ENCODE data around the gene NUDT16L1.

The NUDT16L1 gene

DNA sequence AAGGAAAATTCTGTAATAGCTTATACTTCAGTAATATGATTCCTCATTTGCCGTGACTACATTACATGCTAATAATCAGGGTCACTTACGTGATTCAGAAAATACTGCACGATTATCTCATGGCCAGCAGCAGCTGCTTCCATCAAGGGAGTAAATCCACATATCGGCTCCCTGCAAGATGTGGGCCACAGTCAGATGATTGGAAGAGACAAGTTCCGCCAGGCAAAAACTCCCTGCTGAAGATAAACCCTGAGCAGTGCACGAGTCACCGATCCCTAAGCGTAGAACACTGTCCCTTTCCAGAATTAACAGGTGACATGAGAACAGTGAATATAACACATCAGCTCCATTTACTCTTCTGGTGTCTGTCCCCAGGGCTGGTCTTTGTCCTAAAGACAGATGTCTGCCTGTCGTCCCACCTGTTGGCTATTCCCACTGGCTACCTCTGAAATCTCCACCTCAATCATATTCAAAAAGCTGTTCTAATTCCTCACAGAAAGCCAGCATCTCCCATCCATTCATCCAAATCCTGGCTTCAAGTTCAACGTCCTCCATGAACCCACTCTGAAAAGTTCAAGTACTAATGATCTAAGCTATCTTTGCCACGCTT, 31.4 kb downstream of the NUDT16L1 start:
- H3K27me3 ChIP-seq (ENCODE audit: control insufficient read depth in 5 of 5, insufficient read depth in 4 of 5, low read length in 5 of 5): no peaks in the 10 kb centered on the region
- H3K4me1 ChIP-seq (ENCODE audit: control insufficient read depth in 5 of 5, insufficient read depth in 5 of 5, low read length in 5 of 5): peaks cover 0 to 2% (median 0%) of the 10 kb centered on the region in 5 donors
- no peak overlapping the region for H3K4me3 ChIP-seq (ENCODE audit: low read depth in 1 of 5, low read length in 5 of 5)
- H3K36me3 ChIP-seq (ENCODE audit: control insufficient read depth in 5 of 5, insufficient read depth in 5 of 5, low read length in 5 of 5): peaks cover 5 to 57% (median 46%) of the 10 kb centered on the region in 5 donors
- no peak overlapping the region for H3K9ac ChIP-seq (ENCODE audit: low read length in 5 of 5)
- H3K9me3 ChIP-seq (ENCODE audit: control insufficient read depth in 5 of 5, low read length in 5 of 5): no peaks in the 10 kb centered on the region
- H3K27ac ChIP-seq (ENCODE audit: low read depth, low read length): no peak overlapping the region

DNA sequence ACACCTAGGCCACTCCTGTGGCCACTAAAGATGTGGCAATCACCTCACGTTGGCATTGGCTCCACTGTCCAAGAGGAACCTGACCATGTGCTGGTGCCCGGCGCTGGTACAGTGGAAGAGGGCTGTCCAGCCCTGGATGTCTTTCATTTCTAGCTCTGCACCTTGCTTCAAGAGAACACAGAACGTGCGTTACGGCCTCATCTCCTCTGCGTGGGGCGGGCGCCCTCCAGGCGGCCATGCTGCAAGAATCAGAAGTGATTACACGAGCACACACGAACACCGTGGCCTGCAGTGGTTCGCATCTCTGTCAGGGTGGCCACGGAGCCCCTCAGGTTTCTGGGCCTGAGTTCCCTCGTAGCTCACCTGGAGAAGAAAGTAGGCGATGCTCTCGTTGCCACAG, 33.3 kb downstream of the NUDT16L1 start:
- no peaks in the 10 kb centered on the region for H3K27me3 ChIP-seq (ENCODE audit: control insufficient read depth in 5 of 5, insufficient read depth in 4 of 5, low read length in 5 of 5)
- H3K9me3 ChIP-seq (ENCODE audit: control insufficient read depth in 5 of 5, low read length in 5 of 5): no peaks in the 10 kb centered on the region
- peaks cover 0 to 2% (median 0%) of the 10 kb centered on the region in 5 donors for H3K4me1 ChIP-seq (ENCODE audit: control insufficient read depth in 5 of 5, insufficient read depth in 5 of 5, low read length in 5 of 5)
- H3K27ac ChIP-seq (ENCODE audit: low read depth, low read length): no peak overlapping the region
- H3K36me3 ChIP-seq (ENCODE audit: control insufficient read depth in 5 of 5, insufficient read depth in 5 of 5, low read length in 5 of 5): peaks cover 5 to 67% (median 54%) of the 10 kb centered on the region in 5 donors
- H3K4me3 ChIP-seq (ENCODE audit: low read depth in 1 of 5, low read length in 5 of 5): no peak overlapping the region
- H3K9ac ChIP-seq (ENCODE audit: low read length in 5 of 5): no peak overlapping the region

DNA sequence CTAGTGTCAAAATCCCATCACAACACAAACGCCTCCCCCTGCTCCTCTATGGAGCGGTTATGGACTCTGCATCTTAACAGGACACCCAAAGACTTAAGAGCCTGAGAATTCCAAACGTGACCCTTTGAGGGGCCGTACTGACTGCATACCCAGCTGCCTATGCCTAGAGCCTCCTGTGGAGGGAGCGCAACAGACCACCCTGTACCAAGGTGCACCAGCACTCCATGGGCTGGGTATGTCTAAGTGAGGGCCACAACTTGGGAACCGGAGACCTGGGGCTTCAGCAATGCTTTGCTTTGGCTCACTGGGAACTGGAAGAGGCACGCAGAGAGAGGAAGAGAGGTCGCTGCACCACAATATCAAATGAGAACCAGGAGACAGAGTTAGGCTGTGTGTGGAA, 35.3 kb downstream of the NUDT16L1 start:
- Histone ChIP-seq H3K9ac (ENCODE audit: low read length in 5 of 5) (no peak overlapping the region), H3K27me3 (ENCODE audit: control insufficient read depth in 5 of 5, insufficient read depth in 4 of 5, low read length in 5 of 5) (no peaks in the 10 kb centered on the region), H3K4me1 (ENCODE audit: control insufficient read depth in 5 of 5, insufficient read depth in 5 of 5, low read length in 5 of 5) (peaks cover 2 to 11% (median 6%) of the 10 kb centered on the region in 5 donors), H3K27ac (ENCODE audit: low read depth, low read length) (no peak overlapping the region), H3K4me3 (ENCODE audit: low read depth in 1 of 5, low read length in 5 of 5) (no peak overlapping the region), H3K36me3 (ENCODE audit: control insufficient read depth in 5 of 5, insufficient read depth in 5 of 5, low read length in 5 of 5) (peaks cover 5 to 59% (median 48%) of the 10 kb centered on the region in 5 donors), H3K9me3 (ENCODE audit: control insufficient read depth in 5 of 5, low read length in 5 of 5) (no peaks in the 10 kb centered on the region)

DNA sequence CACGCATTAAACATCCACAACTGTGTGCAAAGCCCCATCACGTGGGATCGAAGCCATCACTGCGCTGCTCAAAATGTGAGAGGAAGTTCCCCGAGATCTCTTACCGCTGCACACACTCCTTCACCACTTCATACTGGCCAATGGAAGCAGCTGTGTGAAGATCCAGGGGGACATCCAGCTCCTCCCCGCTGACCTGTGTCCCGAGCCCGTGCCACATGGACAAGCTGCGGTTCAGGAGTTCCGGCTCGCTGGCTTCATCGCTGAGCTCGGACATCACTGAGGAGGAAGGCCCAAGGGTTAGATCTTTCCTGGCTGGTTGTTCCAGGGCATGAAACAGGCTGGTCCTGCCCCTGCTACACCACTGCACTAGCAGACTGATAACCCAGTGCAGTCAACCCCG, 36.5 kb downstream of the NUDT16L1 start:
- Histone ChIP-seq H3K36me3 (ENCODE audit: control insufficient read depth in 5 of 5, insufficient read depth in 5 of 5, low read length in 5 of 5) (peaks cover 0 to 48% (median 39%) of the 10 kb centered on the region in 5 donors), H3K4me3 (ENCODE audit: low read depth in 1 of 5, low read length in 5 of 5) (no peak overlapping the region), H3K27me3 (ENCODE audit: control insufficient read depth in 5 of 5, insufficient read depth in 4 of 5, low read length in 5 of 5) (no peaks in the 10 kb centered on the region), H3K27ac (ENCODE audit: low read depth, low read length) (no peak overlapping the region), H3K9ac (ENCODE audit: low read length in 5 of 5) (no peak overlapping the region), H3K9me3 (ENCODE audit: control insufficient read depth in 5 of 5, low read length in 5 of 5) (no peaks in the 10 kb centered on the region), H3K4me1 (ENCODE audit: control insufficient read depth in 5 of 5, insufficient read depth in 5 of 5, low read length in 5 of 5) (peaks cover 2 to 14% (median 12%) of the 10 kb centered on the region in 5 donors)

DNA sequence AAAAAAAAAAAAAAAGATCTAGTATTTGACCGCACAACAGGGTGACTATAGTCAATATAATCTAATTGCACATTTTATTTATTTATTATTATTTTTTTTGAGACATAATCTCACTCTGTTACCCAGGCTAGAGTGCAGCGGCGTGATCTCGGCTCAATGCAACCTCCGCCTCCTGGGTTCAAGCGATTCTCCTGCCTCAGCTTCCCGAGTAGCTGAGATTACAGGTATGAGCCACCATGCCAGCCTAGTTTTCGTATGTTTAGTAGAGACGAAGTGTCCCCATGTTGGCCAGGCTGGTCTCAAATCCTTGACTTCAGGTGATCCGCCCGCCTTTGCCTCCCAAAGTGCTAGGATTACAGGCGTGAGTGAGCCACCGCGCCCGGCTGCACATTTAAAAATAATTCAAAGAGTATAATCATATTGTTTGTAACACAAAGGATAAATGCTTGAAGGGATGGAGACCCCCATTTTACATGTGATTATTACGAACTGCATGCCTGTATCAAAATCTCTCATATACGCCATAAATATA, 39.9 kb downstream of the NUDT16L1 start:
- Histone ChIP-seq H3K9me3 (ENCODE audit: control insufficient read depth in 5 of 5, low read length in 5 of 5) (no peaks in the 10 kb centered on the region), H3K4me3 (ENCODE audit: low read depth in 1 of 5, low read length in 5 of 5) (peak overlapping the region; percentile 69 to 95 (median 91)), H3K9ac (ENCODE audit: low read length in 5 of 5) (peak overlapping the region in 4 of 5 donors; percentile 84 to 95 (median 90)), H3K27me3 (ENCODE audit: control insufficient read depth in 5 of 5, insufficient read depth in 4 of 5, low read length in 5 of 5) (peaks cover 0 to 7% (median 0%) of the 10 kb centered on the region in 5 donors), H3K27ac (ENCODE audit: low read depth, low read length) (peak overlapping the region; percentile 30), H3K4me1 (ENCODE audit: control insufficient read depth in 5 of 5, insufficient read depth in 5 of 5, low read length in 5 of 5) (peaks cover 0 to 20% (median 19%) of the 10 kb centered on the region in 5 donors), H3K36me3 (ENCODE audit: control insufficient read depth in 5 of 5, insufficient read depth in 5 of 5, low read length in 5 of 5) (peaks cover 0 to 22% (median 16%) of the 10 kb centered on the region in 5 donors)

DNA sequence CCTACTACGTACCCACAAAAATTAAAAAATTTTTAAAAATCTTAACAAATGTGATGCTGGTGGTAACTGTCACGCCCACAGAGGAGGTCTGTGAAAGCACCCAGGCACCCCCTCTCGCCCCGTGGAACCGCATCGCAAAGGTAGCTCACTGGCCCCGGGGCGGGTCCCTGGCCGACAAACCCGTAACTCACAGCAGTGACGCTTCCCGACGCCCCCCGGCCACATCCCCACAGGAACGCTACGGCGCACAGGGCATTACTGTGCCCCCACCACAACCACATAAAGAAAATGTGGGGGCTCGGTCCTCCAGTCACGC, 40.3 kb downstream of the NUDT16L1 start:
- Histone ChIP-seq H3K9me3 (ENCODE audit: control insufficient read depth in 5 of 5, low read length in 5 of 5) (no peaks in the 10 kb centered on the region), H3K4me3 (ENCODE audit: low read depth in 1 of 5, low read length in 5 of 5) (peak overlapping the region; percentile 69 to 95 (median 91)), H3K36me3 (ENCODE audit: control insufficient read depth in 5 of 5, insufficient read depth in 5 of 5, low read length in 5 of 5) (peaks cover 0 to 18% (median 13%) of the 10 kb centered on the region in 5 donors), H3K9ac (ENCODE audit: low read length in 5 of 5) (peak overlapping the region in 4 of 5 donors; percentile 84 to 95 (median 90)), H3K4me1 (ENCODE audit: control insufficient read depth in 5 of 5, insufficient read depth in 5 of 5, low read length in 5 of 5) (peaks cover 0 to 20% (median 19%) of the 10 kb centered on the region in 5 donors), H3K27me3 (ENCODE audit: control insufficient read depth in 5 of 5, insufficient read depth in 4 of 5, low read length in 5 of 5) (peaks cover 0 to 7% (median 0%) of the 10 kb centered on the region in 5 donors), H3K27ac (ENCODE audit: low read depth, low read length) (peak overlapping the region; percentile 30)

DNA sequence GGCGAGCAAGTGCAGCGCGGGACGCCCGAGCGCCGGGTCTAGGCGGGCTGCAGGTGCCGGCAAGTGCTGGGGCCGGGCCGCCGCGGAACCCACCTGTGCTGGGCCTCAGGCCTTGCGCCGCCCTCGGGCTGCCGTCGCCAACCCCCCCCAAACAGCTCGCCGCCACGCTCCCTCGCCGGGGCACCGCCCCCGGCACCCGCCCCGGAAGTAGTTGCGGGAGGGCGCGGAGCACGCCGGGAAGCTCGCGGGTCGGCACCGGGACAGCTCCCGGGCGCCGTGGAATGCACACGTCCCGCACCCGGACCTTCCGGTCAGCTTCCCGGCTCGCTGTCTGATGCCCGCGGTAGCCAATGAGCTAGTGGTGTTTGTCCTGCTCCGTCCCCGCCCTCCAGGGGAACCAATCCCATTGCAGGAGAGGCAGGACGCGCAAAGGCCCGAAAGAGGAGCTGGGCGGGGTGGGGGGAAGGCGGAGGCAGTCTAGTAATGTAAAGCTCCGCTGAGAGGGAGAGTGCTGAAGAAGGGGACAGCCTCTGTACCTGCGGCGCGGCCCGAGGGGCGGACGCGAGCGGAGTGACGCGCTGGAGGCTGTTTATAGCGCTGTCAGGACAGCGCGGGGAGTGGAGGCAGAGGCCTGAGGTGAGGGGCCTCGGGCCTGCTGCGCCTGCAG, 40.8 kb downstream of the NUDT16L1 start, which contains the start of the genes ANKS3 and DNAAF8:
Gene ANKS3, minus strand, starts transcription at position 209 of the 667 bp plus-strand sequence. CDS start 4,122 bp downstream, outside the sequence.
Gene DNAAF8, plus strand, starts transcription at position 475 of the 667 bp plus-strand sequence. CDS start 1,978 bp downstream, outside the sequence.
- H3K27me3 ChIP-seq (ENCODE audit: control insufficient read depth in 5 of 5, insufficient read depth in 4 of 5, low read length in 5 of 5): peaks cover 0 to 7% (median 0%) of the 10 kb centered on the region in 5 donors
- H3K27ac ChIP-seq (ENCODE audit: low read depth, low read length): peak within 1 kb of the TSS; percentile 65
- no peaks in the 10 kb centered on the region for H3K9me3 ChIP-seq (ENCODE audit: control insufficient read depth in 5 of 5, low read length in 5 of 5)
- peak within 1 kb of the TSS in 4 of 5 donors; percentile 84 to 95 (median 90) for H3K9ac ChIP-seq (ENCODE audit: low read length in 5 of 5)
- H3K36me3 ChIP-seq (ENCODE audit: control insufficient read depth in 5 of 5, insufficient read depth in 5 of 5, low read length in 5 of 5): peaks cover 0 to 13% (median 8%) of the 10 kb centered on the region in 5 donors
- peaks cover 0 to 20% (median 19%) of the 10 kb centered on the region in 5 donors for H3K4me1 ChIP-seq (ENCODE audit: control insufficient read depth in 5 of 5, insufficient read depth in 5 of 5, low read length in 5 of 5)
- H3K4me3 ChIP-seq (ENCODE audit: low read depth in 1 of 5, low read length in 5 of 5): peak within 1 kb of the TSS; percentile 81 to 95 (median 91)

DNA sequence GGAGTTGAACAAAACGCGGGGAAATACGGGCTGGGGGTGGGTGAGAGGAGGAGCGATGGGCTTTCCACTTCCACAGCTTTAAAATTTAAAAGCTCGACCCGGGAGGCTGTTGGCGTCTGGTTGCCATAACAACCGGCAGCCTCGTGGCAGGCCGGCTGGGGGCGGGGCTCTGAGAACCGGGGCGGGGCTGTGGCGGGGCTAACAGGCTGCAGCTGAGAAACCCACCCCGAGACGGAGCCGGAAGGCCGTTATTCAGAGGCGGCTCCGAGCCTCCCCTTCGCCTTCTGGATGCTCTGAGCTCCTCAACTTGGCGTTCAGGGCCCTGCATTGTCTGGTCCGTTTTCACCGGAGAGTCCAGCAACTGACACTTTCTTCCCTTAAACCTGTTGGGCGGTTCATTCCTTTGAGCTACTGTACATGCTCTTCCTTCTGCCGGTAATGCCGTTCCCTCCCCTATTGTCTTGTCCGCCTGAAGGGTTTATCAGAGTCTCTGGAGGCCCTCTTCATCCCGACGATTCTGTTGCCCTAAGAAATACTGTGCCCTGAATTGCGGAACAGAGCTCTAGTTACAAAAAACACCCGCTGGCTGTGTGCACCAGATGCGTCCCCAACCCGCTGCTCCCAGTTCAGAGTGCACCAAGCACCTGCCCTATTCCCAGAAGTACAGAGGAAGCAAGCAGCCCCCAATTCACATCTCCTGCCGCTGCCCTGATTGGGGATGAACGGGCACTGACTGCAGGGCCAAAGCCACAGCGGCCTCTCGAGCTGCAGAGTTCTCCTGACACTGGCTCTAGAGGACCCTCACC, 41.6 kb downstream of the NUDT16L1 start:
- peaks cover 0 to 7% (median 0%) of the 10 kb centered on the region in 5 donors for H3K27me3 ChIP-seq (ENCODE audit: control insufficient read depth in 5 of 5, insufficient read depth in 4 of 5, low read length in 5 of 5)
- H3K9ac ChIP-seq (ENCODE audit: low read length in 5 of 5): peak overlapping the region in 4 of 5 donors; percentile 60 to 79 (median 76)
- peaks cover 0 to 20% (median 19%) of the 10 kb centered on the region in 5 donors for H3K4me1 ChIP-seq (ENCODE audit: control insufficient read depth in 5 of 5, insufficient read depth in 5 of 5, low read length in 5 of 5)
- peak overlapping the region; percentile 81 to 95 (median 91) for H3K4me3 ChIP-seq (ENCODE audit: low read depth in 1 of 5, low read length in 5 of 5)
- H3K27ac ChIP-seq (ENCODE audit: low read depth, low read length): peak overlapping the region; percentile 65
- no peaks in the 10 kb centered on the region for H3K9me3 ChIP-seq (ENCODE audit: control insufficient read depth in 5 of 5, low read length in 5 of 5)
- peaks cover 0 to 8% (median 5%) of the 10 kb centered on the region in 5 donors for H3K36me3 ChIP-seq (ENCODE audit: control insufficient read depth in 5 of 5, insufficient read depth in 5 of 5, low read length in 5 of 5)

DNA sequence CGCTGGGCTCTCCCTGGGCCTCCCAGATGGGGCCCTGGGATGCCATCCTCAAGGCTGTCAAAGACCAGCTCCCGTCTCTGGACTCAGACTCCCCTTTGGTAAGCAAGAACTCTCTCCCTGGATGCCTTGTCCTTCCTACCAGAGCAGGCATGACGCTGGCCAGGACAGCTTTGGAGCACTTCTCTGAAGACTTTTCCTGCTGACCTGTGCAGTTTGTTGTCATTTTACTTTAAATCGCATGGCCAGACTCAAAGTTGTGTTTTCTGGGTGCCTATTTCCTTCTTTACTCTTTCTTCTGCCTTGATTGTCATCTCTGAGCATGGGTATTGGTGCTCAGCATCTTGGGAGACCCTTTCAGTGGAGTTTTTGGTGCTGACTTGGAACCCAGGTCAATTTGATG, 43.2 kb downstream of the NUDT16L1 start:
- Histone ChIP-seq H3K27me3 (ENCODE audit: control insufficient read depth in 5 of 5, insufficient read depth in 4 of 5, low read length in 5 of 5) (peaks cover 0 to 7% (median 4%) of the 10 kb centered on the region in 5 donors), H3K36me3 (ENCODE audit: control insufficient read depth in 5 of 5, insufficient read depth in 5 of 5, low read length in 5 of 5) (no peaks in the 10 kb centered on the region), H3K4me3 (ENCODE audit: low read depth in 1 of 5, low read length in 5 of 5) (no peak overlapping the region), H3K9me3 (ENCODE audit: control insufficient read depth in 5 of 5, low read length in 5 of 5) (no peaks in the 10 kb centered on the region), H3K4me1 (ENCODE audit: control insufficient read depth in 5 of 5, insufficient read depth in 5 of 5, low read length in 5 of 5) (peaks cover 0 to 20% (median 19%) of the 10 kb centered on the region in 5 donors), H3K27ac (ENCODE audit: low read depth, low read length) (no peak overlapping the region), H3K9ac (ENCODE audit: low read length in 5 of 5) (no peak overlapping the region)

Measured in subcutaneous abdominal adipose tissue (tissue), 5 donors.